H1 (cell line): ENCODE results near the gene PLBD2.

ENCODE experiments used
- BACH1 ChIP-seq: IDR thresholded peaks from 2 replicates; pipeline ENCODE4 v1.6.1; 2012; ENCODE audit warnings: low read length, improper control_type of control experiment
- RAD21 ChIP-seq, 2 experiments: IDR thresholded peaks in 1 of 2; conservative IDR thresholded peaks in 1 of 2; 2 replicates each; pipeline ENCODE4 v1.6.1; 2011; ENCODE audit warnings: low read depth in 2 of 2, low read length in 2 of 2, improper control_type of control experiment in 1 of 2, inconsistent platforms in 1 of 2, mild to moderate bottlenecking in 1 of 2, moderate library complexity in 1 of 2
- RNF2 ChIP-seq: fragments of 200-900, 300-1000 bp; sonication (generic); IDR thresholded peaks from 2 replicates; pipeline ENCODE4 v1.7.1; 2016; ENCODE audit warnings: borderline replicate concordance, low read depth, mild to moderate bottlenecking, antibody characterized with exemption, low read length; ENCODE audit not compliant: poor library complexity, severe bottlenecking; ENCODE audit errors: missing control alignments
- TAF7 ChIP-seq: optimal IDR thresholded peaks from 2 replicates; pipeline ENCODE3; 2011; ENCODE audit warnings: low read depth, mild to moderate bottlenecking, inconsistent platforms, low read length, moderate library complexity, borderline replicate concordance

DNA sequence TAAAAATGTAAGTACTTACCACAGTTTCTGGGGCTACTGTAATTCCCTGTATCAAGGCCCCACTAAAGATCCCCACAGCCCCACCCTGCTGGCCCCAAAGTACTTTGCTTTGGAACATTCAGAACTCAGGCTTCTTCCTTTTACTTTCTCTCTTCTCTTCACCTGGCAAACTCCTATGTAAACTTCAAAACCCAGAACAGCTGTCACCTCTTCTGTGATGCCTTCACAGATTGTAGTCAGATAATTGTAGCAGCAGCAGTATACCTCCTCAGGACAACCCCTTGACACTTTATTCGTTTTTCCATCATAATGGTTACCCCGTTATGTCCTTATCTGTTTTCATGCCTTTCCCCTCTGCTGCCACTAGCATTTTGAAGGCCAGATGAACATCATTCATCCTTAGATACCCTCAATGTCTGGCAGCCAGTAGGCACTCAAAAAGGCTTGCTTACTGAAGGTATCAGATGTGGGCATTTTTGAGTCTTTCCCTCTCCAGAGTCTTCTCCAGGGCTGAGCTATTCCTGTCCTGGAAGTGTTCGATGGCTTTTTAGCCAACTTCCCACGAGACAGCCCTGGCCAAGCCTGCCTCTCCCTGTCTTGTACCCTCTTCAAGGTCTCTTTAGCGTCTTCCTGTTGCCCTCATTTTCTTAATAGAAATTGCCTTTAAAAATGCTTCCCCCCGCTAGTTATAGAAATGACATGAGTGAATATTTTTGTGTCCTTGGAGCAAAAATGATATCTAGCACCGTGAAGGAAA, 7.4 kb downstream of the PLBD2 start:
- TF ChIP-seq BACH1 (no peak), TAF7 (no peak), RNF2 (no peak), RAD21 (IDR thresholded peaks at IDR 0.05 in 1 of 2, conservative IDR thresholded peaks at IDR 0.05 in 1 of 2; ENCODE audit: low read depth in 2 of 2, low read length in 2 of 2) (no peak)
